Progenitor cell of endocrine pancreas (in vitro differentiated cells): ENCODE measurements around the gene MEDAG. TPM values are rescaled to one million over a fixed set of nuclear protein-coding genes. Genes with fewer than 3 reads are reported as not detected.
A peak's percentile ranks its signal among the peaks of the same experiment; 100 is the strongest.

Source experiments
- DNase-seq: peaks from one replicate; pipeline ENCODE4 v3.0.0; 2021; ENCODE audit warnings: low spot score; ENCODE audit not compliant: unreplicated experiment
- H3K27ac Mint-ChIP-seq: 2 replicates; pipeline ENCODE4 v1.8.0; 2021; ENCODE audit warnings: mild to moderate bottlenecking, moderate library complexity, mixed read lengths
- H3K27me3 Mint-ChIP-seq: 2 replicates; pipeline ENCODE4 v1.8.0; 2021; ENCODE audit warnings: mixed read lengths
- H3K36me3 Mint-ChIP-seq: 2 replicates; pipeline ENCODE4 v1.8.0; 2022; ENCODE audit warnings: mixed read lengths; ENCODE audit not compliant: insufficient read depth
- H3K4me1 Mint-ChIP-seq: 2 replicates; pipeline ENCODE4 v1.8.0; 2021; ENCODE audit warnings: low read depth, mixed read lengths
- H3K4me3 Mint-ChIP-seq: 2 replicates; pipeline ENCODE4 v1.8.0; 2021; ENCODE audit warnings: low read depth, mild to moderate bottlenecking, moderate library complexity, mixed read lengths
- H3K9me3 Mint-ChIP-seq: 2 replicates; pipeline ENCODE4 v1.8.0; 2021; ENCODE audit warnings: low read depth, mixed read lengths
- total RNA-seq: library from RNA; stranded (reverse); gene quantifications from 2 replicates; pipeline ENCODE4 v1.2.1, GENCODE V29; 2021
- TF ChIP-seq, protein P1 (sequence below): fragments of 200-600 bp; sonication (generic); IDR thresholded peaks from one replicate; pipeline ENCODE4 v1.5.0; 2021; ENCODE audit warnings: antibody characterized with exemption, mild to moderate bottlenecking; ENCODE audit not compliant: unreplicated experiment

Gene MEDAG
- total RNA-seq, 1 donor from 2014 or later = not detected

DNA sequence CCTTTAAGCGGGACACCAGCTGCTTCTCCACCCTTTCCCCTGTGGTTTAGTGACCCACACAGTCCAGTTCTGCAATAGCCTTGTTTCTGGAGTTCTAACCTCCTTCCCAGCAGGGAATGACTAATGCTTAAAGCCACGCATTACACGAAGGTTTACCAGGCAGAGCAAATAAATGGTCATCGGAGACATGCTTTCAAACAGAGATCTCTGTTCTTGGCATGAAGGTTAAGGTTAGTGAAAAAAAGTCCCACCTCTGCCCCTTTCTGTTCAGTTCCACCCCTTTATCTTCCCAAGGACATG is 25.3 kb upstream of the MEDAG start:
- H3K27me3 Mint-ChIP-seq = peaks cover 18% of the 10 kb centered on the region
- H3K36me3 Mint-ChIP-seq = no peaks in the 10 kb centered on the region
- peaks cover 17% of the 10 kb centered on the region for H3K4me1 Mint-ChIP-seq
- peaks cover 5% of the 10 kb centered on the region for H3K9me3 Mint-ChIP-seq
- H3K27ac Mint-ChIP-seq = no peak overlapping the region
- H3K4me3 Mint-ChIP-seq = no peak overlapping the region
- TF ChIP-seq, protein P1, sequence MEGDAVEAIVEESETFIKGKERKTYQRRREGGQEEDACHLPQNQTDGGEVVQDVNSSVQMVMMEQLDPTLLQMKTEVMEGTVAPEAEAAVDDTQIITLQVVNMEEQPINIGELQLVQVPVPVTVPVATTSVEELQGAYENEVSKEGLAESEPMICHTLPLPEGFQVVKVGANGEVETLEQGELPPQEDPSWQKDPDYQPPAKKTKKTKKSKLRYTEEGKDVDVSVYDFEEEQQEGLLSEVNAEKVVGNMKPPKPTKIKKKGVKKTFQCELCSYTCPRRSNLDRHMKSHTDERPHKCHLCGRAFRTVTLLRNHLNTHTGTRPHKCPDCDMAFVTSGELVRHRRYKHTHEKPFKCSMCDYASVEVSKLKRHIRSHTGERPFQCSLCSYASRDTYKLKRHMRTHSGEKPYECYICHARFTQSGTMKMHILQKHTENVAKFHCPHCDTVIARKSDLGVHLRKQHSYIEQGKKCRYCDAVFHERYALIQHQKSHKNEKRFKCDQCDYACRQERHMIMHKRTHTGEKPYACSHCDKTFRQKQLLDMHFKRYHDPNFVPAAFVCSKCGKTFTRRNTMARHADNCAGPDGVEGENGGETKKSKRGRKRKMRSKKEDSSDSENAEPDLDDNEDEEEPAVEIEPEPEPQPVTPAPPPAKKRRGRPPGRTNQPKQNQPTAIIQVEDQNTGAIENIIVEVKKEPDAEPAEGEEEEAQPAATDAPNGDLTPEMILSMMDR = no peak
- DNase-seq = no peak

DNA sequence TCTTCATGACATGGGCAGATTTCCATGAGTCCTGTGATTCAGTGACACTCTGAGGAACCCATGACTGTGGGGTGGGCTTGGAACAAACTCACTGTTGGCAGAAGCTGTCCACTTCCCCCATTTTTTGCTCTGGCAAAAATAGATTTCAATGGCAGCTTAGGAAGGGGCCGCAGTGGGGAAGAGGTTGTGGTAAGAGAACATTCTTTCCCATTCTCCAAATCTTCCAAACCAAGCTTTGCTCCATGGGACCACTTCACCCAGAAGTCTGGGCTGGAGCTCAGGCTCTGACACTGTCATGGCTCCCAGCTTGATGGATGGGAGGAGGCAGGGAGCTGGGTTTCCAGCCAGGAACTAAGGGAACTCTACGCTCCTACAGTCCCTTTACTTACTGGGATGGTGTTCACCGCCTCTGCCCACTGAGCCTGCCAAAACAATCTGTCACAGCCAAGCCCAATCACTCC is 24.9 kb upstream of the MEDAG start:
- Mint-ChIP-seq H3K9me3 (peaks cover 7% of the 10 kb centered on the region), H3K27me3 (peaks cover 18% of the 10 kb centered on the region), H3K4me3 (no peak overlapping the region), H3K27ac (no peak overlapping the region), H3K4me1 (peaks cover 17% of the 10 kb centered on the region), H3K36me3 (peaks cover 1% of the 10 kb centered on the region)
- TF ChIP-seq, protein P1 = no peak
- no peak for DNase-seq

DNA sequence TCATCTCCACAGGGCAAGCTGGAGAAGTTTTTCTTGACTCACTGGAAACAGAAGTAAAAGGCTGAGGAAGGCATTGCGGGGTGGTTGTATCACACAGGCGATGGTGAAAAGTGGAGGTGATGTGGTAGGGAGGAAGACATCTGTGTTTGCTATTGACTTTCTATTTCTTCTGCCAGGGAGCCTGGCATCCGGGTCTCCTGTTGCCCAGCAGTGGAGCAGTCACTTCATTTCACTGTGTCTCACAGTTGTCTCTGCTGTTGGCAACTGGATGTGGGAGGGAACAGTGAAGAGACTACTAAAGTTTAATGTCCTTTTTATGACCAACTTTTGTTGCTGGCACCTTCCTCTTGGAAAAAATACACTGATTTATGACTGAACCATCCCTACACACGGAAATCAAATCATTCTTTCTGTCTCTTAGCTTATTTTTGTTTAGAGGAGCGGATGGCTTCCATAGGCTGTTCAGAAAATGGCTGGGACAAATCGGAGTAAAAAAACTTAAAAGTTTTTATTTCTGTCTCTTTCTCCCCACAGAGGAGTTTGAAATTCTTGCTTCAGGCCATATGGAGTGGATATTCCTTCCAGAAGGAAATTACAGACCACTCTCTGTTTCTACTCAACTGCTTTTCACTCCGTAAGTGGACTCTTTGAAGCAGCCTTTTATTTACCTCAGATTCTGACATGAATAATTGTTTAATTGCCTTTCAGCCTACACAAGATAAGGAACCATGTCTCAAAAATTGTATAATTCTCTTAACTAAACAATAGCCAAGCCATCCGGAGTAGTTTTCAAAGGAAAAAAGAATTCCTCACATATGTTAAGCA is 23.8 kb upstream of the MEDAG start:
- Mint-ChIP-seq H3K9me3 (peaks cover 7% of the 10 kb centered on the region), H3K4me3 (no peak overlapping the region), H3K4me1 (peaks cover 17% of the 10 kb centered on the region), H3K36me3 (peaks cover 1% of the 10 kb centered on the region), H3K27me3 (peaks cover 18% of the 10 kb centered on the region), H3K27ac (peak overlapping the region; percentile 13)
- DNase-seq = no peak
- TF ChIP-seq, protein P1 = no peak

DNA sequence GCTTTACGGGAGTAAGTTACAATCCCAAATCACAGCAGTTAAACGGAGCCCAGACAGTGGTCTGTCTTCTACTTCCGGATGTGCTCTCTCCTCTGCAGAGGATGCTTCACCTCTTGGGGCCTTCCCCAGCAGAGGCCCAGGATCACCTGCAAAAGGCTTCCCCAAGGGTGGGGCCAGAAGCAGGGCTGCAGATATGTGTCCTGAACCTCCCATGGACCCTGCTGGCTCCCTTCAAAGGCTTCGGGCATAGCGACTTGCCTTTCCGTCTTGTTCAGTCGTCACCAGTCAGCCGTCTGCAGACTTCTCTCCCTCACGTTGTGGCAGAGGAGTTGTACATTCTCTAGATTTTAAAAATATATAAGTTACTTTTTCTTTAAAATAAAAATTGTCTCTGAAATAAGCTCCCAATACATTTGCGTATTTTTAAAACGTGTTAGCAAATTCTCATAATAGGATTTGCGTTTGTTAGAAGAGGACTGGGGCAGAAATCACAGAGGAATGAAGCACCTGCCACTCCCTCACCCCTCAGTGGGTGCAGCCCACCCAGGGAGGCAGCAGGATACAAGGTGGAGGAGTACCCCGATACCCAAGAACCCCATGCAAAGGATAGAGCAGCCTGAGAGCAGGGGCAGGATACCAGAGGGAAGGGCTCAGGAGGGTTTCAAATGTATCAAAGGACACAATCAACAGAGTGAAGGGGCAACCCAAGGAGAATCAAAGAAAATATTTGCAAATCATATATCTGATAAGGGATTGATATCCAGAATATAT is 22.9 kb upstream of the MEDAG start:
- Mint-ChIP-seq H3K4me1 (peaks cover 12% of the 10 kb centered on the region), H3K36me3 (peaks cover 1% of the 10 kb centered on the region), H3K27ac (no peak overlapping the region), H3K27me3 (peaks cover 18% of the 10 kb centered on the region), H3K4me3 (no peak overlapping the region), H3K9me3 (peaks cover 7% of the 10 kb centered on the region)
- no peak for DNase-seq
- TF ChIP-seq, protein P1 = no peak

DNA sequence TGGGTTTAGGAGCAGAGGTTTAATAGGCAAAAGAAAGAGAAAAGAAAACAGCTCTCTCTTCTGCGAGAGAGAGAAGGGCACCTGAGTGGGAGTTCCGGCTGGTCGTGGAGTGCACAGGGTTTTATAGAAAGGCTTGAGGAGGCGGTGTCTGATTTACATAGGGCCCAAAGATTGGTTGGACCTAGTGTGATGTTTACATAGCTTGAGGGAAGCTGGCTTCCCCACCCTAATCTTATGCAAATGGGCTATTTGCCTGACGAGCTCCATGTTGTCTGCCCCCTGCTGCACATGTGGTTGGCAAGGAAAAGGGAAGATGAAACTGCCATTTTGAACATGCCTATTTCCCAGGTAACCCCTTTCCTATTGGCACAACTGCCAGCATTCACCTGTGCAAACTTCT is 21.5 kb upstream of the MEDAG start:
- H3K4me1 Mint-ChIP-seq = peaks cover 12% of the 10 kb centered on the region

More for the DNA sequence above, 21.5 kb upstream of the MEDAG start:
- no peak for DNase-seq
- Mint-ChIP-seq H3K27me3 (peaks cover 18% of the 10 kb centered on the region), H3K9me3 (peaks cover 7% of the 10 kb centered on the region), H3K4me3 (no peak overlapping the region), H3K36me3 (peaks cover 1% of the 10 kb centered on the region), H3K27ac (no peak overlapping the region)
- TF ChIP-seq, protein P1 = no peak
